Liver (tissue), 3 donors: ENCODE data around the gene PIGW.

Experiments
- GABPA ChIP-seq, 2 donors: IDR thresholded peaks in 1 of 2; conservative IDR thresholded peaks in 1 of 2; 2 replicates each; pipeline ENCODE4 v1.6.1; 2016; ENCODE audit warnings: antibody characterized with exemption in 2 of 2, mild to moderate bottlenecking in 1 of 2, moderate library complexity in 1 of 2
- HNF4A ChIP-seq, 2 donors: conservative IDR thresholded peaks; 2 replicates each; pipeline ENCODE4 v1.6.1; 2016; ENCODE audit warnings: antibody characterized with exemption in 2 of 2, mild to moderate bottlenecking in 2 of 2
- RAD21 ChIP-seq, 2 donors: IDR thresholded peaks; 2 replicates each; pipeline ENCODE4 v1.6.1; 2016; ENCODE audit warnings: antibody characterized with exemption in 2 of 2, mild to moderate bottlenecking in 2 of 2
- SP1 ChIP-seq: IDR thresholded peaks from 2 replicates; pipeline ENCODE4 v1.6.1; 2018; ENCODE audit warnings: antibody characterized with exemption, mild to moderate bottlenecking
- TAF1 ChIP-seq: conservative IDR thresholded peaks from 2 replicates; pipeline ENCODE4 v1.6.1; 2016; ENCODE audit warnings: antibody characterized with exemption, mild to moderate bottlenecking
- YY1 ChIP-seq: IDR thresholded peaks from 2 replicates; pipeline ENCODE4 v1.6.1; 2016; ENCODE audit warnings: antibody characterized with exemption, mild to moderate bottlenecking
- TF ChIP-seq, protein P1 (sequence below): fragments of 150-350 bp; IDR thresholded peaks from 2 replicates; pipeline ENCODE4 v1.5.1; 2017; ENCODE audit warnings: improper control_type of control experiment, low read depth, low read length; ENCODE audit not compliant: missing input control
- TF ChIP-seq, protein P2 (sequence below): IDR thresholded peaks from 2 replicates; pipeline ENCODE4 v1.6.1; 2016; ENCODE audit warnings: antibody characterized with exemption
- TF ChIP-seq, protein P3 (sequence below): IDR thresholded peaks from 2 replicates; pipeline ENCODE4 v1.6.1; 2016; ENCODE audit warnings: antibody characterized with exemption
- donor health status: healthy.
- donor health status: healthy.

DNA sequence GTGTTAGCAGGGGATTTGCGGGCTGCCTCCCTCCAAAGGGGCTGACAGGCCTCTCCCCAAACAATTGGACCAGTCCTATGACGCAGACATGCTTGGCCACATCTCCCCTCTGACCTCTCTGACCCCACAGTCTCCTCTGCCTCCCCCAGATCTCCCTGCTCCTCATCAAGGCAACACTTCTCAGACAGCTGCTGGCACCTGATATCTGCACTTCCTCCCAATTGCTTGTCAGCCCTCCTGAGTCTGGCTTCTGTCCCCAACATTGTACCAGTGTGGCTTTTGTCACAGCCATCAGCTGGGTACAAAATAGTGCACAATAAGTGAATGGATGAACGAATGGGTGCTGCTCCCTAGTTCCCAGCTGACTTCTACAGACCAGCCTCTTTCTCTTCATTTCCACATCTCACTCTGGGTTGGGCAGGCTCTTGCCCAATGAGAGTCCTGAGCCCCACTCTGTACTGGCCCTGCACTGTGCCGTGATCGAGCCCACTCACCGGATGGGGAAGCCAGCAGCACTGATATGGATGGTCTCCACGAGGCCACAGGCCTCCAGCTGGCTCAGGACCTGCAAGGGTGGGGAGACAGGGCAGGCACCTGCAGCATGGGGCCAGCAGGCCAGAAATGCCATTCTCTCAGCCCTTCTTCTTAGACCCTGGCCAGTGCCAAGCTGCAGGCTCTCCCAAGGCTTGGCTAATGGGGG is 31.2 kb upstream of the PIGW start:
- TF ChIP-seq, protein P1, sequence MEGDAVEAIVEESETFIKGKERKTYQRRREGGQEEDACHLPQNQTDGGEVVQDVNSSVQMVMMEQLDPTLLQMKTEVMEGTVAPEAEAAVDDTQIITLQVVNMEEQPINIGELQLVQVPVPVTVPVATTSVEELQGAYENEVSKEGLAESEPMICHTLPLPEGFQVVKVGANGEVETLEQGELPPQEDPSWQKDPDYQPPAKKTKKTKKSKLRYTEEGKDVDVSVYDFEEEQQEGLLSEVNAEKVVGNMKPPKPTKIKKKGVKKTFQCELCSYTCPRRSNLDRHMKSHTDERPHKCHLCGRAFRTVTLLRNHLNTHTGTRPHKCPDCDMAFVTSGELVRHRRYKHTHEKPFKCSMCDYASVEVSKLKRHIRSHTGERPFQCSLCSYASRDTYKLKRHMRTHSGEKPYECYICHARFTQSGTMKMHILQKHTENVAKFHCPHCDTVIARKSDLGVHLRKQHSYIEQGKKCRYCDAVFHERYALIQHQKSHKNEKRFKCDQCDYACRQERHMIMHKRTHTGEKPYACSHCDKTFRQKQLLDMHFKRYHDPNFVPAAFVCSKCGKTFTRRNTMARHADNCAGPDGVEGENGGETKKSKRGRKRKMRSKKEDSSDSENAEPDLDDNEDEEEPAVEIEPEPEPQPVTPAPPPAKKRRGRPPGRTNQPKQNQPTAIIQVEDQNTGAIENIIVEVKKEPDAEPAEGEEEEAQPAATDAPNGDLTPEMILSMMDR: no peak
- TF ChIP-seq, protein P2, sequence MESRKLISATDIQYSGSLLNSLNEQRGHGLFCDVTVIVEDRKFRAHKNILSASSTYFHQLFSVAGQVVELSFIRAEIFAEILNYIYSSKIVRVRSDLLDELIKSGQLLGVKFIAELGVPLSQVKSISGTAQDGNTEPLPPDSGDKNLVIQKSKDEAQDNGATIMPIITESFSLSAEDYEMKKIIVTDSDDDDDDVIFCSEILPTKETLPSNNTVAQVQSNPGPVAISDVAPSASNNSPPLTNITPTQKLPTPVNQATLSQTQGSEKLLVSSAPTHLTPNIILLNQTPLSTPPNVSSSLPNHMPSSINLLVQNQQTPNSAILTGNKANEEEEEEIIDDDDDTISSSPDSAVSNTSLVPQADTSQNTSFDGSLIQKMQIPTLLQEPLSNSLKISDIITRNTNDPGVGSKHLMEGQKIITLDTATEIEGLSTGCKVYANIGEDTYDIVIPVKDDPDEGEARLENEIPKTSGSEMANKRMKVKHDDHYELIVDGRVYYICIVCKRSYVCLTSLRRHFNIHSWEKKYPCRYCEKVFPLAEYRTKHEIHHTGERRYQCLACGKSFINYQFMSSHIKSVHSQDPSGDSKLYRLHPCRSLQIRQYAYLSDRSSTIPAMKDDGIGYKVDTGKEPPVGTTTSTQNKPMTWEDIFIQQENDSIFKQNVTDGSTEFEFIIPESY: no peak
- TF ChIP-seq YY1 (no peak), GABPA (IDR thresholded peaks at IDR 0.05 in 1 of 2, conservative IDR thresholded peaks at IDR 0.05 in 1 of 2) (no peak), TAF1 (no peak), SP1 (no peak), RAD21 (IDR thresholded peaks at IDR 0.05) (no peak), HNF4A (conservative IDR thresholded peaks at IDR 0.05) (no peak)
- TF ChIP-seq, protein P3, sequence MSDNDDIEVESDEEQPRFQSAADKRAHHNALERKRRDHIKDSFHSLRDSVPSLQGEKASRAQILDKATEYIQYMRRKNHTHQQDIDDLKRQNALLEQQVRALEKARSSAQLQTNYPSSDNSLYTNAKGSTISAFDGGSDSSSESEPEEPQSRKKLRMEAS: no peak
